IPS DF 6.9 (cell line): ENCODE results near the gene DOK1.
A peak's percentile ranks its signal among the peaks of the same experiment; 100 is the strongest.

Experiments
- DNase-seq: peaks from one replicate; pipeline ENCODE4 v3.0.0-alpha.2; 2013; ENCODE audit warnings: low read depth, low spot score
- H3K27ac ChIP-seq: one replicate; pipeline ENCODE4 v1.5.1; 2013; ENCODE audit warnings: low read length, control low read depth
- H3K27me3 ChIP-seq: 2 replicates; pipeline ENCODE4 v1.6.1; 2013; ENCODE audit warnings: mild to moderate bottlenecking, low read length; ENCODE audit not compliant: control insufficient read depth, insufficient read depth
- H3K36me3 ChIP-seq: 2 replicates; pipeline ENCODE4 v1.6.1; 2013; ENCODE audit warnings: low read length; ENCODE audit not compliant: control insufficient read depth, insufficient read depth
- H3K4me1 ChIP-seq: 2 replicates; pipeline ENCODE4 v1.6.1; 2013; ENCODE audit warnings: low read length; ENCODE audit not compliant: control insufficient read depth, insufficient read depth
- H3K4me3 ChIP-seq: 2 replicates; pipeline ENCODE4 v1.5.1; 2013; ENCODE audit warnings: mild to moderate bottlenecking, low read length
- H3K9me3 ChIP-seq: 2 replicates; pipeline ENCODE4 v1.6.1; 2013; ENCODE audit warnings: low read length, inconsistent platforms; ENCODE audit not compliant: control insufficient read depth, insufficient read depth
- WGBS: extraction: QIAGEN DNeasy Blood & Tissue Kit; methylation state at CpG from one replicate; pipeline ENCODE4 v1.1.7; 2013; ENCODE audit warnings: mixed read lengths, missing lambda C conversion rate; ENCODE audit not compliant: insufficient read length, insufficient coverage; 5-methylcytosine and 5-hydroxymethylcytosine counted together

Gene DOK1

DNA sequence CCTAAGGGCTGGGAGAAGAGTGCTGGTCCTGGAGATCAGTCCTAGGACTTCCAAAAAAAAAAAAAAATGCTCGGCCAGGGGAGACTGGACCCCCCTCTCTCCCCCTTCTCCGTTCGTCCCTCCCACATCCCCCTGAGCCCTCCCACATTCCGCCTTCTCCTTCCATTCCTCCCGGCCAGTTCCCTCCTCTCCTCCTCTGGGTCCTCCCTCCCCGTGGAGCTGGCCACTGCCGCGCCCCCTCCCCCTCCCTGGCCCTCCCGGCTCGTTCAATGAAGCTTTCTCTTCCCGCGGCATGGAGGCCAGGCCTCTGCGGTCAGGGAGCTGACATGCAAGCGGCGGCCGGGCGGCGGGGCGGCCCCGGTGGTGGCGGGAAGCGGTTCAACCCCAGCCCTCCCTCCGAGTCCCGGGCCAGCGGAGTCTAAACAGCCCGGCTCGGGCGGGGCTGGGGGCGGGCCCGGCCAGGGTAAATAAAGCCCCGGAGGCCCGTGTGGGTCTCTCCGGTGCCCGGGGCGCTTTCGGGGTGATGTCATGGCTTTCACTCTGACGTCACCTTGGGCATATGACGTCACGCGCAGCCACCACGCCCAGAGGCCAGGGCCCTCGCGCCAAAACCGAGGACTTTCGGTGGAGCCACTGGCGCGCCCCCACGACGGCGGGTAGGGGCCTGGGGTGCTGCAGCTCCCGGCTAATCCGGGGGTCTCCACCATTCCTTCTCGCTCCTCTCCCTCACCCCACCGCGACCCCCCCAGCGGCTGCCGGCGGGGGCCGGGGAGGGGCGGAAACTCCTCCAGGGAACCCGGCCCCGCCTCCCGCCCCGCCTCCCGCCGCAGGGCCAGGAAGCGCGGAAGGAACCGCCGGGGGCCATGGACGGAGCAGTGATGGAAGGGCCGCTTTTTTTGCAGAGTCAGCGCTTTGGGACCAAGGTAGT is at the start of gene DOK1, which contains the start of gene LOXL3:
Gene DOK1 (plus strand): TSS at position 829 of the 928 bp plus-strand sequence. CDS start 35 bp downstream, at position 864.
Gene LOXL3 (minus strand): TSS at position 51 of the 928 bp plus-strand sequence. CDS start 1,308 bp downstream, outside the sequence.
- no CpG with 5 or more reads among the region's 73 CpGs for WGBS
- H3K36me3 ChIP-seq: no peaks in the 10 kb centered on the region
- DNase-seq: no peak
- H3K27me3 ChIP-seq: peaks cover 5% of the 10 kb centered on the region; the same call in 1 of the 2 replicates
- no peaks in the 10 kb centered on the region for H3K9me3 ChIP-seq
- H3K4me3 ChIP-seq: peak within 1 kb of the TSS; percentile 80
- H3K27ac ChIP-seq: no peak within 1 kb of the TSS
- peaks cover 4% of the 10 kb centered on the region; the same call in 1 of the 2 replicates for H3K4me1 ChIP-seq

DNA sequence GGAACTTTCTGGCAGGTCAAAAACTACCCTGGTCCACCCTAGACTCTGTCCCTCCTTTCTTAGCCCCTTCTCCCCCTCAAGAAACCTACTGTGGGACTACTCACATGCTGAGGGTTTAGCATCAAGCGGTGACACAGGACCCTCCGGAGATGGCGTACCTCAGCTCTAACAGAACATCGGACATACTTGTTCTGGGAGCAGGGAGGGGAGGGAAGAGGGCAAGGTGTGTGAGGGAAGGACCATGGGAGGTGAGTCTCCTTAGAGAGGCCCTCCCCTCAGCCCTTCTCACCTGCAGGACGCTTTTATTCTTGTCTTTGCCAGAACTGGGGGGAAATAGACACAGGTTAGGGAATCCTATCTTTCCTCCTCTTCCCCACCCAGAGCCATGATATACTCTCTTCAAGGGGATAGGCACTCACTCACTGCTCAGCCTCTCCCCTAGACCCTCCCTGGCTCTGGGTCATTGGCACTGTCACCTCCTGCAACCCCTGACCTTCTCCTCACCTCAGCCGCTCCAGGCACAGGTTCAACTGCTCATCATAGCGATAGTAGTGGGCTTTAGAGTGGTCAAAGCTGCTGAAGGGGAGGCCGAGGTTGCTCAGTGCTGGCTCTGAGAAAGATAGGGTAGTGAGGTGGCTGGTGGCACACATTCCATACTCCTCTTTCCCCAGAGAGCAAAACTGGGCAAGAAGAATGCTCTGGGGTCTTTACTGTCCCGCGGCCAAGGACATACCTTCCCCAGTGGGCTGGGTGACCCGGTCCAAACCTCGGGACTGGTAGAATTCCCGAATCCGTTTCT is 48.9 kb upstream of the DOK1 start:
- peaks cover 57% of the 10 kb centered on the region for H3K27me3 ChIP-seq
- peaks cover 5% of the 10 kb centered on the region; the same call in 1 of the 2 replicates for H3K4me1 ChIP-seq
- no peak overlapping the region for H3K4me3 ChIP-seq
- no peak for DNase-seq
- no peak overlapping the region for H3K27ac ChIP-seq
- H3K9me3 ChIP-seq: no peaks in the 10 kb centered on the region
- no peaks in the 10 kb centered on the region for H3K36me3 ChIP-seq
- no CpG with 5 or more reads among the region's 14 CpGs for WGBS

DNA sequence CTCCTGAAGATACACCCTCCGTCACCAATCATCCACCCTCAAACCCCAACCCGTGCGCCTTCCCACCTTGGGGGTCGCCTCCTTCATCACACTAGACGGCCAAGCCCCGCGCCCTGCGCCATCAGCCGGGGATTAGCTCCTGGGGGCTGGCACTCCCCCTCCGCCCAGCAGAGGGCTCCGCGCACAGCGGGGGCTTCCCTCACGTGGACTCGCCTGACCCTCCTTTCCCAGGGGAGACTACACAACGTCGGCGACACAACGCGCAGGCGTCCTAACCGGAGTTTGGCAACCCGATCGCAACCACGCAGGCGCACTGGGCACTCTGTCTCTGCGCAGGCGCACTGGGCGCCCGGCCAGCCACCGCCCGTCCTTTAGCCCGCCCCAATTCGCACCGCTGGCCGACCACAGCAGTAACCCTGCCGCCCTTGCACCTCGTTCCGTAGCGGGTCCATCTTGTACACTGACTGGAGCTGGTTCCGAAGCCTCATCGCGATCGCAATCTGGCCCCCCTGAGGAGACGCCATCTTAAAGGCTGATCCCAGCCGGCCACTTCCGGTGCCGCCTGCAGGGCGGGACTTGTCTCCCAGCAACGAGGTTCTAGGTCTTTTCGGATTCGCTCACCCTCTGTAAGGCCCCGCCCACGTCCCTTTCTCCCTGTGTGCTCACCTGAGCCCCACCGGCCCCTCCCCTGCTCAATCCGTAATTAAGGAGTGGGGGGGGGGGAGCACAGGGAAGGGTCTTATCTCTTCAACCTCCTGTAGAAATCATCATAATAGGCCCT is 47.2 kb upstream of the DOK1 start, which contains the start of gene PCGF1:
Gene PCGF1 (minus strand): TSS at position 551 of the 781 bp plus-strand sequence. CDS start 27 bp downstream, at position 524.
- Histone ChIP-seq H3K27ac (no peak within 1 kb of the TSS), H3K27me3 (peaks cover 54% of the 10 kb centered on the region), H3K36me3 (no peaks in the 10 kb centered on the region), H3K9me3 (no peaks in the 10 kb centered on the region), H3K4me1 (peaks cover 3% of the 10 kb centered on the region; the same call in 1 of the 2 replicates), H3K4me3 (peak within 1 kb of the TSS; percentile 67)
- DNase-seq: peak; percentile 97
- WGBS: no CpG with 5 or more reads among the region's 56 CpGs

DNA sequence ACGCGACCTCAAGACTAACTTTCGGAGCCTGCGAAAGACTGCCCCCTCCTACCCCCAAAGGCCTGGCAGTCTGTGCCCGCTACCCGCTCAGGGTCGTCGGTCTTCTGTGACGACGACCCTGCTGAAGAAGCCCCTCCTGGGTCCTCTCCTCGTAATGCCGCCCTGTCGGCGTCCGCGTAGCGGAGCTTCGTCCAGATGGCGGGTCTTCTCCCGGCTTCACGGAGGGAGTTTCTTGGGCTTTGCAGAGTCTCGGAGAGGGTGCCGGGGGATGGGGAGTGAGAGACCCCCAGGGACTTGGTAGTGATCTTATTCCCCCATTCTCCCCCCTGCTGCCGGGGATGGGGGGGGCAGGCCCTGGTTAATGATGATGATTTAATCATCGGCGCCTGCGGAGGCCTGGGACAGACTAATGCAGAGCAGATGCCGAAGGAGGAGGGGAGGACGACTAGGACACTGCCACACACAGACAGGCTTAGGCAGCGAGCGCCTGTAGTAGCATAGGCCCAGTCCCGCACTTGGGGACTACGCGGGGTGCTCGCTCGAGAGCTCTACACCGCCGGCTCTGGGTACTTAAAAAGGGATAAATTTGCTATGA is 46.5 kb upstream of the DOK1 start:
- Histone ChIP-seq H3K27me3 (peaks cover 52% of the 10 kb centered on the region), H3K4me3 (peak overlapping the region; percentile 67), H3K4me1 (peaks cover 5% of the 10 kb centered on the region), H3K36me3 (no peaks in the 10 kb centered on the region), H3K27ac (no peak overlapping the region), H3K9me3 (no peaks in the 10 kb centered on the region)
- no peak for DNase-seq
- WGBS: no CpG with 5 or more reads among the region's 38 CpGs

DNA sequence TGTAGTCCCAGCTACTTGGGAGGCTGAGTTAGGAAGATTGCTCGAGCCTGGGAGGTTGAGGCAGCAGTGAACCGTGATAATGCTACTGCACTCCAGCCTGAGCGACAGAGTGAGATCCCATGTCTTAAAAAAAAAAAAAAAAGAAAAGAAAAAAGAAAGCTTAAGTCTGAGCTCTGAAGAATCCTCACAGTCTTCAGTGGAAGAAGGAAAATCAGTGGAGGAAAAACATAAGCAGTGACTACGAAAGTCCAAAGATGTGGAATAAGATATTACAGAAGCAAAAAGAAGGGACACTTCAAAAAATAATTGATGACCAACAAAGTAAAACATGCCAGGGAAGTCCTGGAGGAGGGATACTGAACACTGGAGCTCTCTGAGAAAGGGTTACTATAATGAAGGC is 44.2 kb upstream of the DOK1 start:
- WGBS: no CpG with 5 or more reads among the region's 4 CpGs
- no peak for DNase-seq
- H3K27ac ChIP-seq: no peak overlapping the region
- H3K4me3 ChIP-seq: no peak overlapping the region
- H3K4me1 ChIP-seq: peaks cover 7% of the 10 kb centered on the region
- H3K27me3 ChIP-seq: peaks cover 56% of the 10 kb centered on the region
- H3K9me3 ChIP-seq: no peaks in the 10 kb centered on the region
- no peaks in the 10 kb centered on the region for H3K36me3 ChIP-seq

DNA sequence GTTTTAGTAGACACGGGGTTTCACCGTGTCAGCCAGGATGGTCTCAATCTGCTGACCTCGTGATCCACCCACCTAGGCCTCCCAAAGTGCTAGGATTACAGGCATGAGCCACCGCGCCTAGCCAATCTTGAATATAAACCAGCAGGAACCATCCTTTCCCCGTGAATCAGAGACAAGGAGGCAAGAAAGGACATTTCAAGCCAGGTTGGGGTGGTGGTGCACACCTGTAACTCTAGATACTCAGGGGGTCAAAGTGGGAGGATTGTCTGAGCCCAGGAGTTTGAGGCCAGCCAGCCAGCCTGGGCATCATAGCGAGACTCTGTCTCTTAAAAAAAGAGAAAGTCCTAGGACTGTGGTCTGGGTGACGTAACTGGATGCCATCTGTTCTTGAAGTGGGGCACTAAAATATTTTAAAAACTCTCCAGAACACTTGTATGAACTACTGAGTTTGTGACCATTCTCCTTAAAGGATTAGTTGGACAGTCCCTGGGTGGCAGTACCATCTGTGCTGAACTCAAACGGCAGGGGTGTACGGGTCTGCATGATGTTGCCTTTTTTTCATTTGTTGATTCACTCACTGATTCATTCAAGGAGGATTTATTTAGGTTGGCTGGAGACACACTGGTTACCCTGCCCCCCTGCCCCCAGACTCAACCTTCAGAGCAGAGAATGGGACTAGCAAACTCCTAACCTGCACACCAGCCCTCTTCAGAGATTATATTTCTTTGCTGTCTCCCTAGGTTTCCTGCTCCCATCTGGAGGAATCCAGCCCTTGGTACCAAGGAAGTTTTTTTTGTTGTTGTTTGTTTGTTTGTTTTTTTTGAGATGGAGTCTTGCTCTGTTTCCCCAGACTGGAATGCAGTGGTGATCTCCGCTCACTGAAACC is 43.2 kb upstream of the DOK1 start:
- no CpG with 5 or more reads among the region's 11 CpGs for whole genome bisulfite sequencing
- Histone ChIP-seq H3K4me1 (peaks cover 13% of the 10 kb centered on the region), H3K9me3 (no peaks in the 10 kb centered on the region), H3K4me3 (no peak overlapping the region), H3K27ac (no peak overlapping the region), H3K27me3 (peaks cover 65% of the 10 kb centered on the region), H3K36me3 (no peaks in the 10 kb centered on the region)
- no peak for DNase-seq

DNA sequence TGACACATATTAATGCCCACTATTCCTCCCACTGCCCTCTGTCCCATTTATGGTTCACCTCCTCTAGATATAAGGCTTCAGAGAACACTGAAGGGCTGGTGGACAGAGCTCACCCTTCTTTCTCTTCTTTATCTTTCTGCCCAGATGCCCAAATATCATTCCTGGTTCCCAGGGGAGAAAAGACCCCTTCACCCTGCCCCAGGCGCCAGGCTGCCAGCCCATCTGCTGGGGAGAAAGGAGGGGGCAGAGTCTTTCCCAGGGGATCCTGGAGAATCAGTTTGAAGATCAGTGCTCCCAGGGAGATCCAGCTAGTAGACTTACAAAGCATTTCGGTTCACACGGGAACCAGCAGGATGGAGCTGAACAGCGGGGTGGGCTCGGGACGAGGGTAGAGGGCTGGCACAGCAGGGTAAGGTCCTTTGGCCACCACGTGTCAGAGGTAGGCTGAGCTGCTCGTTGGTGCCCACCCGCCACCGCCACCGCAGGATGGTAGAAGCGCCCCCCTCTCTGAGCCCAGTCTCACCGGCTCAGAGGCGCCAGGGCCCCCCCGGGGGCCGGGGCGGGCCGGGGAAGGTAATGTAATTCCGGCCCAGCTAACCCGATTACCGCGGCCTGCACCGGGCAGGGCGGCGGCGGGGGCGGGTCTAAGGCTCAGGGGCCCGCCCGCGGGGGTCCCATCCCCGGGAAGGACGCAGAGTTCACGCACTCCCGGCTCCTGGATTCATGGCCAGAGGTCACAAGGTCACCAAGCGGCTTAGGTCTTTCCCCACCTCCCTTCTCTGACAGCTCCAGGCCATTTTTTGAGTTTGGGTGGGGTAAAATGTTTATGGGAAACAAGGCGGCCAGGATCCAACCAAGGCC is 41.5 kb upstream of the DOK1 start:
- DNase-seq: no peak
- Histone ChIP-seq H3K27ac (no peak overlapping the region), H3K4me1 (peaks cover 9% of the 10 kb centered on the region), H3K9me3 (no peaks in the 10 kb centered on the region), H3K36me3 (no peaks in the 10 kb centered on the region), H3K27me3 (peaks cover 79% of the 10 kb centered on the region), H3K4me3 (peak overlapping the region; percentile 7; the same call in 1 of the 2 replicates)
- WGBS: no CpG with 5 or more reads among the region's 36 CpGs

DNA sequence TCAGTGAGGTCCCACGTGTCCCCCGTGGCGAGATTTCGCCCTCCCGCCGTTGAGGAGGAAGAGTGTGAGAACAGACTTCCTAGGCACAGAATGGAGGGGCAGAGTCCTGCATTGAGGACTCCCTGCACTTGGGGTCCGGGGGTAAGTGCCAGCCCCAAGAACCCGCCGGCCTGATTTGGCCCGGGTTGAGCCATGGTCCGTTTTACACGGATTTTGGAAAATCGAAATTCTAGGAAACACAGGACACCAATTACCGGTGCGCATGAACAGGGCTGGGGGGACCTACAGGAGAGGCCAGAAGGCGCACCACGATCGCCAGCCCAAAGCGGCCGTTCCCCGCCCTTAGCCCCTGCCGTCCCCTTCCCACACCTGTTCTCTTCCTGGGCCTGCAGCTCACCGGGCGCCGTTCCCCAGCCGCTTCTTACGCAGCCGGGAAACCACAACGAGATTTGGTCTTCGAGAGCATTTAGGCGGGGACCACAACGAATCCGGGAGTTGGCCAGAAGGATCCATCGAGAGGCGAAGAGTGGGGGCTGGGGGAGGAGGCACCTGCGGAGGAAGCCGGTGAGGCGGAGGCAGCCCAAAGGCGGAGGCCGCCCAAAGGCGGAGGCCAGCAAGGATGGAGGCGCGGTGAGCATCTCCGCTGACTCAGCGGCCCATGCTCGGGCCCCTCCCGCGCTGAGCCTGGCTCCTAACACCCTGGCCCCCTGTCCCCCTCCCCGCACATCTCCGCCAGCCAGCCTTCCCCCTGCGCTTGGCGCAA is 40.7 kb upstream of the DOK1 start:
- Histone ChIP-seq H3K36me3 (no peaks in the 10 kb centered on the region), H3K27me3 (peaks cover 80% of the 10 kb centered on the region), H3K27ac (no peak overlapping the region), H3K4me3 (peak overlapping the region; percentile 16; the same call in 1 of the 2 replicates), H3K9me3 (no peaks in the 10 kb centered on the region), H3K4me1 (peaks cover 9% of the 10 kb centered on the region)
- no peak for DNase-seq
- no CpG with 5 or more reads among the region's 52 CpGs for WGBS
